ENCODE measurements around the gene CHAD. TPM values are rescaled to one million over a fixed set of nuclear protein-coding genes. Genes with fewer than 3 reads are reported as not detected.

CHAD gene
- total and polyA plus RNA-seq, 2 of the 13 experiments (the other 11 are each of a cell fraction or from before 2014, with no cell fraction given), result 1.4 TPM; not detected in 1

GRCh38 chr17:50458701-50459676 lies 9.7 kb downstream of the CHAD start (continued):
- TF ChIP-seq, protein P1, sequence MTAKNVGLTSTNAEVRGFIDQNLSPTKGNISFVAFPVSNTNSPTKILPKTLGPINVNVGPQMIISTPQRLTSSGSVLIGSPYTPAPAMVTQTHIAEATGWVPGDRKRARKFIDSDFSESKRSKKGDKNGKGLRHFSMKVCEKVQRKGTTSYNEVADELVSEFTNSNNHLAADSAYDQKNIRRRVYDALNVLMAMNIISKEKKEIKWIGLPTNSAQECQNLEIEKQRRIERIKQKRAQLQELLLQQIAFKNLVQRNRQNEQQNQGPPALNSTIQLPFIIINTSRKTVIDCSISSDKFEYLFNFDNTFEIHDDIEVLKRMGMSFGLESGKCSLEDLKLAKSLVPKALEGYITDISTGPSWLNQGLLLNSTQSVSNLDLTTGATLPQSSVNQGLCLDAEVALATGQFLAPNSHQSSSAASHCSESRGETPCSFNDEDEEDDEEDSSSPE (CRISPR knock-in tag; IDR thresholded peaks at IDR 0.05), result no peak
- TF ChIP-seq, protein P2, sequence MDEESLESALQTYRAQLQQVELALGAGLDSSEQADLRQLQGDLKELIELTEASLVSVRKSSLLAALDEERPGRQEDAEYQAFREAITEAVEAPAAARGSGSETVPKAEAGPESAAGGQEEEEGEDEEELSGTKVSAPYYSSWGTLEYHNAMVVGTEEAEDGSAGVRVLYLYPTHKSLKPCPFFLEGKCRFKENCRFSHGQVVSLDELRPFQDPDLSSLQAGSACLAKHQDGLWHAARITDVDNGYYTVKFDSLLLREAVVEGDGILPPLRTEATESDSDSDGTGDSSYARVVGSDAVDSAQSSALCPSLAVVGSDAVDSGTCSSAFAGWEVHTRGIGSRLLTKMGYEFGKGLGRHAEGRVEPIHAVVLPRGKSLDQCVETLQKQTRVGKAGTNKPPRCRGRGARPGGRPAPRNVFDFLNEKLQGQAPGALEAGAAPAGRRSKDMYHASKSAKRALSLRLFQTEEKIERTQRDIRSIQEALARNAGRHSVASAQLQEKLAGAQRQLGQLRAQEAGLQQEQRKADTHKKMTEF (CRISPR knock-in tag; IDR thresholded peaks at IDR 0.05), result peak; percentile 72; the same call in 1 of the 2 replicates
- no peak for TF ChIP-seq ZFP62 (CRISPR knock-in tag; IDR thresholded peaks at IDR 0.05)
- peak; percentile 82; the same call in 1 of the 2 replicates for TF ChIP-seq ZNF331 (CRISPR knock-in tag; IDR thresholded peaks at IDR 0.05)
- peak; percentile 36; the same call in 1 of the 2 replicates for TF ChIP-seq ARNTL (CRISPR knock-in tag; IDR thresholded peaks at IDR 0.05)
- peak; percentile 92 for TF ChIP-seq SAP130 (CRISPR knock-in tag; IDR thresholded peaks at IDR 0.05; ENCODE audit: low read depth)
- no peak for TF ChIP-seq TAF1 (CRISPR knock-in tag; IDR thresholded peaks at IDR 0.05)
- no peak for TF ChIP-seq HCFC1 (IDR thresholded peaks at IDR 0.05; ENCODE audit: low read depth, low read length)
- TF ChIP-seq ZNF746 (CRISPR knock-in tag; IDR thresholded peaks at IDR 0.05), result 0 out of 2 replicates have a peak, but pooled peaks have one; percentile 42
- TF ChIP-seq PRDM15 (CRISPR knock-in tag; IDR thresholded peaks at IDR 0.05), result no peak
- TF ChIP-seq MTA1 (CRISPR knock-in tag; IDR thresholded peaks at IDR 0.05; ENCODE audit: borderline replicate concordance), result no peak
- TF ChIP-seq NFE2L1 (CRISPR knock-in tag; IDR thresholded peaks at IDR 0.05; ENCODE audit: borderline replicate concordance), result no peak
- peak; percentile 64 for TF ChIP-seq ARID3A (IDR thresholded peaks at IDR 0.05; ENCODE audit: low read depth, low read length)
- TF ChIP-seq NCOA1 (CRISPR knock-in tag; IDR thresholded peaks at IDR 0.05), result no peak
- TF ChIP-seq, protein P3, sequence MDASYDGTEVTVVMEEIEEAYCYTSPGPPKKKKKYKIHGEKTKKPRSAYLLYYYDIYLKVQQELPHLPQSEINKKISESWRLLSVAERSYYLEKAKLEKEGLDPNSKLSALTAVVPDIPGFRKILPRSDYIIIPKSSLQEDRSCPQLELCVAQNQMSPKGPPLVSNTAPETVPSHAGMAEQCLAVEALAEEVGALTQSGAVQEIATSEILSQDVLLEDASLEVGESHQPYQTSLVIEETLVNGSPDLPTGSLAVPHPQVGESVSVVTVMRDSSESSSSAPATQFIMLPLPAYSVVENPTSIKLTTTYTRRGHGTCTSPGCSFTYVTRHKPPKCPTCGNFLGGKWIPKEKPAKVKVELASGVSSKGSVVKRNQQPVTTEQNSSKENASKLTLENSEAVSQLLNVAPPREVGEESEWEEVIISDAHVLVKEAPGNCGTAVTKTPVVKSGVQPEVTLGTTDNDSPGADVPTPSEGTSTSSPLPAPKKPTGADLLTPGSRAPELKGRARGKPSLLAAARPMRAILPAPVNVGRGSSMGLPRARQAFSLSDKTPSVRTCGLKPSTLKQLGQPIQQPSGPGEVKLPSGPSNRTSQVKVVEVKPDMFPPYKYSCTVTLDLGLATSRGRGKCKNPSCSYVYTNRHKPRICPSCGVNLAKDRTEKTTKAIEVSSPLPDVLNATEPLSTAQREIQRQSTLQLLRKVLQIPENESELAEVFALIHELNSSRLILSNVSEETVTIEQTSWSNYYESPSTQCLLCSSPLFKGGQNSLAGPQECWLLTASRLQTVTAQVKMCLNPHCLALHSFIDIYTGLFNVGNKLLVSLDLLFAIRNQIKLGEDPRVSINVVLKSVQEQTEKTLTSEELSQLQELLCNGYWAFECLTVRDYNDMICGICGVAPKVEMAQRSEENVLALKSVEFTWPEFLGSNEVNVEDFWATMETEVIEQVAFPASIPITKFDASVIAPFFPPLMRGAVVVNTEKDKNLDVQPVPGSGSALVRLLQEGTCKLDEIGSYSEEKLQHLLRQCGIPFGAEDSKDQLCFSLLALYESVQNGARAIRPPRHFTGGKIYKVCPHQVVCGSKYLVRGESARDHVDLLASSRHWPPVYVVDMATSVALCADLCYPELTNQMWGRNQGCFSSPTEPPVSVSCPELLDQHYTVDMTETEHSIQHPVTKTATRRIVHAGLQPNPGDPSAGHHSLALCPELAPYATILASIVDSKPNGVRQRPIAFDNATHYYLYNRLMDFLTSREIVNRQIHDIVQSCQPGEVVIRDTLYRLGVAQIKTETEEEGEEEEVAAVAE (CRISPR knock-in tag; IDR thresholded peaks at IDR 0.05; ENCODE audit: borderline replicate concordance), result 0 out of 2 replicates have a peak, but pooled peaks have one; percentile 74
- peak; percentile 90 for TF ChIP-seq ZNF263 (CRISPR knock-in tag; IDR thresholded peaks at IDR 0.05)
